ENCODE measurements around the gene RSRP1. TPM values are rescaled to one million over a fixed set of nuclear protein-coding genes. Genes with fewer than 3 reads are reported as not detected.
A peak's percentile ranks its signal among the peaks of the same experiment; 100 is the strongest.

Gene RSRP1
- total RNA-seq, 1 donor from 2014 or later: 96.4 TPM

GRCh38 chr1:25219661-25220251 is 27.5 kb downstream of the RSRP1 start:
- DNase-seq (ENCODE audit: low read depth in 2 of 2): no peak

- no peak for DNase-seq (ENCODE audit: low read depth in 2 of 2)
Measured at GRCh38 chr1:25217598-25218232, 29.5 kb downstream of the RSRP1 start.

GRCh38 chr1:25217015-25217414 is 30.2 kb downstream of the RSRP1 start:
- no peak for DNase-seq (ENCODE audit: low read depth in 2 of 2)

GRCh38 chr1:25216123-25216522 is 31.1 kb downstream of the RSRP1 start:
- DNase-seq (ENCODE audit: low read depth in 2 of 2): no peak

GRCh38 chr1:25212725-25213124 is 34.5 kb downstream of the RSRP1 start:
- DNase-seq (ENCODE audit: low read depth in 2 of 2): no peak

- DNase-seq (ENCODE audit: low read depth in 2 of 2): no peak
Measured at GRCh38 chr1:25210728-25211127, 36.5 kb downstream of the RSRP1 start.

- DNase-seq (ENCODE audit: low read depth in 2 of 2): no peak
Measured at GRCh38 chr1:25209516-25209915, 37.7 kb downstream of the RSRP1 start.

- DNase-seq (ENCODE audit: low read depth in 2 of 2): no peak
Measured at GRCh38 chr1:25208561-25209222, 38.6 kb downstream of the RSRP1 start.

- no peak for DNase-seq (ENCODE audit: low read depth in 2 of 2)
Measured at GRCh38 chr1:25208092-25208491, 39.2 kb downstream of the RSRP1 start.

GRCh38 chr1:25206201-25206600 is 41.1 kb downstream of the RSRP1 start:
- no peak for DNase-seq (ENCODE audit: low read depth in 2 of 2)

- DNase-seq (ENCODE audit: low read depth in 2 of 2): no peak
Measured at GRCh38 chr1:25205786-25206185, 41.5 kb downstream of the RSRP1 start.

- DNase-seq (ENCODE audit: low read depth in 2 of 2): peak; percentile 27 to 41
Measured at GRCh38 chr1:25204797-25205480, 42.3 kb downstream of the RSRP1 start.

- no peak for DNase-seq (ENCODE audit: low read depth in 2 of 2)
Measured at GRCh38 chr1:25201006-25201405, 46.2 kb downstream of the RSRP1 start.

- DNase-seq (ENCODE audit: low read depth in 2 of 2): no peak
Measured at GRCh38 chr1:25199819-25200620, 47.2 kb downstream of the RSRP1 start.

- DNase-seq (ENCODE audit: low read depth in 2 of 2): no peak
Measured at GRCh38 chr1:25198663-25199252, 48.5 kb downstream of the RSRP1 start.

- peak in 1 of 2 donors; percentile 15 for DNase-seq (ENCODE audit: low read depth in 2 of 2)
Measured at GRCh38 chr1:25197982-25198662, 49.1 kb downstream of the RSRP1 start.

GRCh38 chr1:25197235-25197975 is 49.8 kb downstream of the RSRP1 start:
- no peak for DNase-seq (ENCODE audit: low read depth in 2 of 2)

GRCh38 chr1:25196830-25197229 is 50.4 kb downstream of the RSRP1 start:
- DNase-seq (ENCODE audit: low read depth in 2 of 2): no peak

GRCh38 chr1:25195835-25196234 is 51.4 kb downstream of the RSRP1 start:
- no peak for DNase-seq (ENCODE audit: low read depth in 2 of 2)

- DNase-seq (ENCODE audit: low read depth in 2 of 2): no peak
Measured at GRCh38 chr1:25194572-25195020, 52.7 kb downstream of the RSRP1 start.
